Measurements from ENCODE around the gene CEND1.
A peak's percentile ranks its signal among the peaks of the same experiment; 100 is the strongest.
"Not testable (repeated sequence)": the region's sequence is repeated elsewhere in the genome, so short reads cannot be mapped to it uniquely, and the experiment has no call there.

Gene CEND1

GRCh38 chr11:745428-745827 is 44.5 kb downstream of the CEND1 start:
- TF ChIP-seq, protein P1, sequence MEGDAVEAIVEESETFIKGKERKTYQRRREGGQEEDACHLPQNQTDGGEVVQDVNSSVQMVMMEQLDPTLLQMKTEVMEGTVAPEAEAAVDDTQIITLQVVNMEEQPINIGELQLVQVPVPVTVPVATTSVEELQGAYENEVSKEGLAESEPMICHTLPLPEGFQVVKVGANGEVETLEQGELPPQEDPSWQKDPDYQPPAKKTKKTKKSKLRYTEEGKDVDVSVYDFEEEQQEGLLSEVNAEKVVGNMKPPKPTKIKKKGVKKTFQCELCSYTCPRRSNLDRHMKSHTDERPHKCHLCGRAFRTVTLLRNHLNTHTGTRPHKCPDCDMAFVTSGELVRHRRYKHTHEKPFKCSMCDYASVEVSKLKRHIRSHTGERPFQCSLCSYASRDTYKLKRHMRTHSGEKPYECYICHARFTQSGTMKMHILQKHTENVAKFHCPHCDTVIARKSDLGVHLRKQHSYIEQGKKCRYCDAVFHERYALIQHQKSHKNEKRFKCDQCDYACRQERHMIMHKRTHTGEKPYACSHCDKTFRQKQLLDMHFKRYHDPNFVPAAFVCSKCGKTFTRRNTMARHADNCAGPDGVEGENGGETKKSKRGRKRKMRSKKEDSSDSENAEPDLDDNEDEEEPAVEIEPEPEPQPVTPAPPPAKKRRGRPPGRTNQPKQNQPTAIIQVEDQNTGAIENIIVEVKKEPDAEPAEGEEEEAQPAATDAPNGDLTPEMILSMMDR (IDR thresholded peaks at IDR 0.05; ENCODE audit: insufficient read depth, low read depth, low read length, missing control alignments) = no peak
- DNase-seq (ENCODE audit: low read depth) = no peak
- H3K4me3 ChIP-seq (ENCODE audit: low read length) = no peak overlapping the region

DNA sequence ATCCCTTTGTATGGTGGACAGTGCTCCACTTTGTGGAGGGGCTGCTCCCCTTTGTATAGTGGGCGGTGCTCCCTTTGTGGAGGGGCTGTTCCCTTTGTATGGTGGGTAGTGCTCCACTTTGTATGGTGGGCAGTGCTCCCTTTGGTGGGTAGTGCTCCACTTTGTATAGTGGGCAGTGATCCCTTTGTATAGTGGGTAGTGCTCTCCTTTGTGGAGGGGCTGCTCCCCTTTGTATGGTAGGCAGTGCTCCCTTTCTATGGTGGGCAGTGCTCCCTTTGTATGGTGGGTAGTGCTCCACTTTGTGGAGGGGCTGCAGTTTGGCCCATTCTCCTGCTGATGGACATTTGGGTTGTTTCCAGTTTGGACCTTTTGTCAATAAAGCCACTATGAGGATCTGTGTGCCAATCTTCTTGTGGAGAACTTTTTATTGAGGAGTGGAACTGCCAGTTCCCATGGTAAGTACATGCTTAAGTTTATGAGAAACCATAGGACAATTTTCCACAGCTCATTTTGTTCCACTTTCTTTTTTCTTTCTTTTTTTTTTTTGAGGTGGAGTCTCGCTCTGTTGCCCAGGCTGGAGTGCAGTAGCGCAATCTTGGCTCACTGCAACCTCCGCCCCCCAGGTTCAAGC is 47.2 kb downstream of the CEND1 start:
- H3K4me3 ChIP-seq (ENCODE audit: low read length) = no peak overlapping the region
- TF ChIP-seq, protein P1 (IDR thresholded peaks at IDR 0.05; ENCODE audit: insufficient read depth, low read depth, low read length, missing control alignments) = no peak
- DNase-seq (ENCODE audit: low read depth) = no peak

GRCh38 chr11:742156-742546 is 47.7 kb downstream of the CEND1 start:
- TF ChIP-seq, protein P1 (IDR thresholded peaks at IDR 0.05; ENCODE audit: insufficient read depth, low read depth, low read length, missing control alignments) = no peak
- H3K4me3 ChIP-seq (ENCODE audit: low read length) = no peak overlapping the region
- peak; percentile 46 for DNase-seq (ENCODE audit: low read depth)

- peak; percentile 55 for DNase-seq (ENCODE audit: low read depth)
- H3K4me3 ChIP-seq (ENCODE audit: low read length) = not testable (repeated sequence)
These were observed 52.0 kb downstream of the CEND1 start for GRCh38 chr11:737899-738298.

DNA sequence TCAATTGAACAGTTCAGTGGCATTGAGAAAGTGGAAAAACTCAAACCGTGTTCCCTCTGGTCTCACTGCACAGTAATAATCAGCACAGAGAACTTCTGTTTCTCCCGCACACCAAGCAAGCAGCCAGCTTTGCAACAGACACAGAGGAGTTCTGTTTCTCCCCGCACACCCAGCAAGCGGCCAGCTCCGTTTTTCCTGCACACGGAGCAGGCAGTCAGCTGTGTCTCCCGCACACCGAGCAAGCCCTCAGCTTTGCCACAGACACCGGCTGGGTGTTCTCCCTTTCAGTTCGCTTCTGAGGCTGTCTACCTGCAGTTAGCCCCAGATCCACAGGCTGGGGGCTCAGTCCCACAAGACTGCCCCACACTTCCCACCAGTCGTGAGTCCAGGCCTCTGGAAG is 52.5 kb downstream of the CEND1 start:
- TF ChIP-seq, protein P1 (IDR thresholded peaks at IDR 0.05; ENCODE audit: insufficient read depth, low read depth, low read length, missing control alignments) = no peak
- H3K4me3 ChIP-seq (ENCODE audit: low read length) = no peak overlapping the region
- DNase-seq (ENCODE audit: low read depth) = no peak
